Mucosa of descending colon (tissue), 3 donors: Measurements from ENCODE around the gene CDR2. TPM values are rescaled to one million over a fixed set of nuclear protein-coding genes. Genes with fewer than 3 reads are reported as not detected.

ENCODE experiments used
- ATAC-seq: fragments of 200-7000 bp; cut with Tn5 transposase; one replicate; pipeline ENCODE4 v1.9.1; 2020; ENCODE audit warnings: mild to moderate bottlenecking, moderate library complexity
- DNase-seq, 3 donors: peaks; one replicate each; pipeline ENCODE4 v3.0.0-alpha.2; 2020
- H3K36me3 ChIP-seq: fragments of 200-600 bp; one replicate; pipeline ENCODE4 v1.8.0; 2021; ENCODE audit warnings: low read depth, mild to moderate bottlenecking
- H3K4me1 ChIP-seq: fragments of 200-600 bp; one replicate; pipeline ENCODE4 v1.8.0; 2021; ENCODE audit warnings: low read depth, mild to moderate bottlenecking
- H3K4me3 ChIP-seq: fragments of 200-600 bp; one replicate; pipeline ENCODE4 v1.8.0; 2021; ENCODE audit warnings: mild to moderate bottlenecking
- H3K9me3 ChIP-seq: fragments of 200-600 bp; one replicate; pipeline ENCODE4 v1.8.0; 2021; ENCODE audit warnings: mild to moderate bottlenecking
- CTCF ChIP-seq: fragments of 200-600 bp; IDR thresholded peaks from one replicate; pipeline ENCODE4 v1.8.0; 2022; ENCODE audit warnings: antibody characterized with exemption, mild to moderate bottlenecking
- intact Hi-C, 2 donors: fragments of 100-400 bp; cut with DNase I in 1 of 2; cut with micrococcal nuclease in 1 of 2; formaldehyde crosslinking; loops; one replicate each; pipeline versions ENCODE4 v1.11.0 to v1.11.1; 2022; cut with DNase I, micrococcal nuclease
- total RNA-seq, 3 donors: library from RNA; stranded (reverse); fragmentation: NEBNext Ultra II Directional in 2 of 3; extraction: Animal tissue kit (Norgen Biotek cat#: 25700) in 2 of 3; gene quantifications; one replicate each; pipeline versions ENCODE4 v1.2.1 to v1.2.4, GENCODE V29; 2021 to 2023
- donor health status: DM: no; HTN: no; CAD: no; lungs with moderate emphysema.
- donor health status: DM: no; HTN: no; CAD: no.
- donor health status: DM: no; HTN: yes; CAD: no.

The CDR2 gene
- total RNA-seq, 3 donors from 2014 or later: 23.8 to 30.4 (median 26.3) TPM

GRCh38 chr16:22317625-22318024 lies 56.8 kb downstream of the CDR2 start:
- H3K4me1 ChIP-seq: no peaks in the 10 kb centered on the region
- intact Hi-C loops: no loop called here
- H3K9me3 ChIP-seq: no peaks in the 10 kb centered on the region
- DNase-seq: no peak
- no peak overlapping the region for H3K4me3 ChIP-seq
- ATAC-seq: no peak
- peaks cover 23% of the 10 kb centered on the region for H3K36me3 ChIP-seq
- TF ChIP-seq CTCF: no peak

GRCh38 chr16:22317001-22317530 lies 57.4 kb downstream of the CDR2 start:
- no peak for TF ChIP-seq CTCF
- intact Hi-C loops: no loop called here
- Histone ChIP-seq H3K4me1 (no peaks in the 10 kb centered on the region), H3K9me3 (no peaks in the 10 kb centered on the region), H3K36me3 (peaks cover 23% of the 10 kb centered on the region), H3K4me3 (no peak overlapping the region)
- ATAC-seq (no peak), DNase-seq (no peak)

GRCh38 chr16:22316411-22316811 lies 58.0 kb downstream of the CDR2 start:
- intact Hi-C loops: no loop called here
- Histone ChIP-seq H3K4me1 (no peaks in the 10 kb centered on the region), H3K4me3 (no peak overlapping the region), H3K9me3 (no peaks in the 10 kb centered on the region), H3K36me3 (peaks cover 23% of the 10 kb centered on the region)
- no peak for ATAC-seq
- TF ChIP-seq CTCF: no peak
- no peak for DNase-seq

DNA sequence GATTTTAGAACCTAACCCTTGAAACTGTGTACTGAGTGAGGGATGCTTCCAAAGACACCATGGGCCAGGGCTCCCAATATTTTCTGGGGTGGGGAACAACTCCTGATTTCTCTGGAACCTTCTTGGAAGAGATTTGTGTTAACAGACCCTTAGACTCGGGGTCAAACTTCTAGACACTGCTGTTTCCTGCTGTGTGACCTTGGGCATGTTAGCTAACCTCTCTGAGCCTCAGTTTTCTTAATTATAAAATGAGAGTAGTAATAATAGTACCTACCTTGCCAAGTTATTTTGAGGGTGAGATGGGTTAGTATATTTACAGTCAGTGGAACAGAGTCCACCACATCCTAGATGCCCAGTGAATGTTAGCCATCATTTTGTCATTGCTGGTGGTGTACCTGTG lies 58.4 kb downstream of the CDR2 start:
- Histone ChIP-seq H3K4me1 (no peaks in the 10 kb centered on the region), H3K4me3 (no peak overlapping the region), H3K9me3 (no peaks in the 10 kb centered on the region), H3K36me3 (peaks cover 23% of the 10 kb centered on the region)
- ATAC-seq (no peak), DNase-seq (no peak)
- no peak for TF ChIP-seq CTCF
- intact Hi-C loops: no loop called here

- no peaks in the 10 kb centered on the region for H3K4me1 ChIP-seq
- DNase-seq (no peak), ATAC-seq (no peak)
- H3K9me3 ChIP-seq: no peaks in the 10 kb centered on the region
- peaks cover 23% of the 10 kb centered on the region for H3K36me3 ChIP-seq
- H3K4me3 ChIP-seq: no peak overlapping the region
- intact Hi-C loops: no loop called here
- no peak for TF ChIP-seq CTCF
These were observed 59.5 kb downstream of the CDR2 start for GRCh38 chr16:22314661-22315626.
